NCI-H2171 (cell line): ENCODE measurements around the gene NEUROD1.
A peak's percentile ranks its signal among the peaks of the same experiment; 100 is the strongest.

Source experiments
- DNase-seq: peaks from one replicate; lab custom pipeline; 2025; lab: John Stamatoyannopoulos, UW

Gene NEUROD1

GRCh38 chr2:181680937-181681811 lies 857 bp upstream of the NEUROD1 start:
- no peak for DNase-seq

GRCh38 chr2:181679544-181679979 lies 755 bp downstream of the NEUROD1 start:
- no peak for DNase-seq

- DNase-seq = peak; percentile 43
These were observed 1.3 kb downstream of the NEUROD1 start for GRCh38 chr2:181678861-181679543.

- no peak for DNase-seq
These were observed 2.3 kb downstream of the NEUROD1 start for GRCh38 chr2:181677912-181678586.

- peak; percentile 46 for DNase-seq
These were observed 5.1 kb downstream of the NEUROD1 start for GRCh38 chr2:181675254-181675653.

GRCh38 chr2:181674461-181674860 lies 5.9 kb downstream of the NEUROD1 start:
- DNase-seq = peak; percentile 85

GRCh38 chr2:181673173-181673572 lies 7.1 kb downstream of the NEUROD1 start:
- DNase-seq = peak; percentile 94

GRCh38 chr2:181672255-181673008 lies 7.9 kb downstream of the NEUROD1 start:
- no peak for DNase-seq

- no peak for DNase-seq
These were observed 9.7 kb downstream of the NEUROD1 start for GRCh38 chr2:181670632-181671031.

GRCh38 chr2:181667234-181667633 lies 13.1 kb downstream of the NEUROD1 start:
- DNase-seq = no peak

GRCh38 chr2:181662287-181662686 lies 18.0 kb downstream of the NEUROD1 start:
- no peak for DNase-seq

- DNase-seq = no peak
These were observed 20.1 kb downstream of the NEUROD1 start for GRCh38 chr2:181660181-181660580.

GRCh38 chr2:181658444-181658843 lies 21.9 kb downstream of the NEUROD1 start:
- DNase-seq = peak; percentile 50

- DNase-seq = no peak
These were observed 22.9 kb downstream of the NEUROD1 start for GRCh38 chr2:181657379-181657778.

- DNase-seq = peak; percentile 83
These were observed 23.6 kb downstream of the NEUROD1 start, which contains the start of gene CERKL for GRCh38 chr2:181656450-181657291. Gene CERKL (minus strand): TSS chr2:181657105. CDS start chr2:181657006, 99 bp downstream.

GRCh38 chr2:181655519-181655918 lies 24.8 kb downstream of the NEUROD1 start:
- no peak for DNase-seq

GRCh38 chr2:181649436-181649979 lies 30.8 kb downstream of the NEUROD1 start:
- no peak for DNase-seq

GRCh38 chr2:181648478-181649155 lies 31.7 kb downstream of the NEUROD1 start:
- DNase-seq = no peak

- DNase-seq = no peak
These were observed 33.8 kb downstream of the NEUROD1 start for GRCh38 chr2:181646415-181646987.

GRCh38 chr2:181643151-181643550 lies 37.2 kb downstream of the NEUROD1 start:
- no peak for DNase-seq
